ENCODE measurements around the gene PDE5A.

Gene PDE5A

GRCh38 chr4:119628281-119629141, at the start of gene PDE5A:
Gene PDE5A (minus strand): TSS chr4:119628804. CDS start chr4:119628671, 133 bp downstream.
- Histone ChIP-seq H3K4me3 (ENCODE audit: low read depth, low read length) (peak within 1 kb of the TSS; percentile 80), H3K9me3 (ENCODE audit: control insufficient read depth, insufficient read depth, low read depth, low read length) (no peaks in the 10 kb centered on the region), H3K4me1 (ENCODE audit: control insufficient read depth, insufficient read depth, low read length) (peaks cover 5% of the 10 kb centered on the region; the same call in 1 of the 2 replicates), H3K27ac (ENCODE audit: extremely low read depth, low read depth, low read length) (peak within 1 kb of the TSS; percentile 93), H3K36me3 (ENCODE audit: control insufficient read depth in 2 of 2, insufficient read depth in 1 of 2, low read length in 2 of 2) (no peaks in the 10 kb centered on the region)
- ChIA-PET CTCF (interaction anchor here (0.6 to 3.1 kb wide), 30 partner anchors 8 to 526 kb away, joined by 3 to 18 read pairs (median 4); no protein-coding TSS in a partner anchor), POLR2A (interaction anchor here (0.8 to 2.5 kb wide), 9 partner anchors 16 to 426 kb away, joined by 3 to 22 read pairs (median 4); no protein-coding TSS in a partner anchor)
- no peak for TF ChIP-seq ZXDB (tag by site-specific recombination; IDR thresholded peaks at IDR 0.05)
- no peak for TF ChIP-seq ZNF324 (tag by site-specific recombination; IDR thresholded peaks at IDR 0.05)
- no peak for TF ChIP-seq ZNF549 (tag by site-specific recombination; IDR thresholded peaks at IDR 0.05)
- TF ChIP-seq ZBTB17 (tag by site-specific recombination; IDR thresholded peaks at IDR 0.05), result peak; percentile 50
- TF ChIP-seq ZNF274 (IDR thresholded peaks at IDR 0.05; ENCODE audit: low read length), result no peak
- no peak for TF ChIP-seq ZNF274 (tag by site-specific recombination; IDR thresholded peaks at IDR 0.05; ENCODE audit: borderline replicate concordance)
- TF ChIP-seq GLI2 (tag by site-specific recombination; IDR thresholded peaks at IDR 0.05; ENCODE audit: borderline replicate concordance, low read depth), result no peak
- TF ChIP-seq ZNF10 (tag by site-specific recombination; IDR thresholded peaks at IDR 0.05), result no peak
- TF ChIP-seq ZNF280C (tag by site-specific recombination; IDR thresholded peaks at IDR 0.05), result no peak
- peak; percentile 90 for TF ChIP-seq CTCF (tag by site-specific recombination; IDR thresholded peaks at IDR 0.05)
- no peak for TF ChIP-seq ZNF132 (tag by site-specific recombination; IDR thresholded peaks at IDR 0.05; ENCODE audit: borderline replicate concordance)
- no peak for TF ChIP-seq ZNF571 (tag by site-specific recombination; IDR thresholded peaks at IDR 0.05)
- TF ChIP-seq ZNF624 (tag by site-specific recombination; IDR thresholded peaks at IDR 0.05), result no peak
- TF ChIP-seq ZNF626 (tag by site-specific recombination; IDR thresholded peaks at IDR 0.05), result no peak
- TF ChIP-seq ZNF518A (tag by site-specific recombination; conservative IDR thresholded peaks at IDR 0.05; ENCODE audit: low read depth), result no peak
- TF ChIP-seq ZNF26 (tag by site-specific recombination; IDR thresholded peaks at IDR 0.05), result no peak
- TF ChIP-seq ZBTB6 (tag by site-specific recombination; IDR thresholded peaks at IDR 0.05), result 0 out of 2 replicates have a peak, but pooled peaks have one; percentile 15
- TF ChIP-seq ZBTB8A (tag by site-specific recombination; IDR thresholded peaks at IDR 0.05), result peak; percentile 73
- peak; percentile 50; the same call in 1 of the 2 replicates for TF ChIP-seq ZNF2 (tag by site-specific recombination; IDR thresholded peaks at IDR 0.05)
- no peak for TF ChIP-seq ZNF350 (tag by site-specific recombination; IDR thresholded peaks at IDR 0.05)
- peak; percentile 65 for TF ChIP-seq ZNF677 (tag by site-specific recombination; IDR thresholded peaks at IDR 0.05)
- TF ChIP-seq ZNF510 (tag by site-specific recombination; IDR thresholded peaks at IDR 0.05; ENCODE audit: insufficient replicate concordance), result no peak
- TF ChIP-seq MZF1 (tag by site-specific recombination; IDR thresholded peaks at IDR 0.05; ENCODE audit: borderline replicate concordance), result no peak
- no peak for TF ChIP-seq ZNF169 (tag by site-specific recombination; IDR thresholded peaks at IDR 0.05)
- peak; percentile 73 for TF ChIP-seq ZNF335 (tag by site-specific recombination; conservative IDR thresholded peaks at IDR 0.05)
- TF ChIP-seq ZNF521 (tag by site-specific recombination; IDR thresholded peaks at IDR 0.05), result no peak

Data from HEK293 (cell line).